ENCODE data around the gene NCF1.
"Not testable (repeated sequence)": the region's sequence is repeated elsewhere in the genome, so short reads cannot be mapped to it uniquely, and the experiment has no call there.

The NCF1 gene

DNA sequence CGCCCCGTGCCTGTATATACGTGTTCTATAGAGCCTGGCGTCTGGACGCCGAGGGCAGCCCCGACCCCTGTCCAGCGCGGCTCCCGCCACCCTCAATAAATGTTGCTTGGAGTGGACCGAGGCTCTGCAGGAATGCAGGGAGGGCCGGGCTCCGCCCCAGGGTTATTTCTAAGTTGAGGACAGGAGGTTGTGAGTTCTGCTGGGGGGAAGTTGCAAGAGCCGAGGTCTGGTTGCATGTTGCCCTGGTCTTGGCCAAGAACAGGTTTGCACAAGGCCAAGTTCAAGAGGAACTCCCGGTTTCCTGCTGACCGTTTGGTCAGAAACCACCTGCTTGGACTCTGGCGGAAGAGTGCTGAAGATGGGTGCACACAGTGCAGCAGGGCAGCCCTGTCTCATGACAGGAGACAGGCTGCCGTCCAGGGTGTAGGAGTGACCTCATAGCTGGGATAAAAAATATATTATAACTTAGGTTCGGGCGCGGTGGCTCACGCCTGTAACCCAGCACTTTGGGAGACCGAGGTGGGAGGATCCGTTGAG lies 15.5 kb downstream of the NCF1 start:
- DNase-seq = not testable (repeated sequence)

DNA sequence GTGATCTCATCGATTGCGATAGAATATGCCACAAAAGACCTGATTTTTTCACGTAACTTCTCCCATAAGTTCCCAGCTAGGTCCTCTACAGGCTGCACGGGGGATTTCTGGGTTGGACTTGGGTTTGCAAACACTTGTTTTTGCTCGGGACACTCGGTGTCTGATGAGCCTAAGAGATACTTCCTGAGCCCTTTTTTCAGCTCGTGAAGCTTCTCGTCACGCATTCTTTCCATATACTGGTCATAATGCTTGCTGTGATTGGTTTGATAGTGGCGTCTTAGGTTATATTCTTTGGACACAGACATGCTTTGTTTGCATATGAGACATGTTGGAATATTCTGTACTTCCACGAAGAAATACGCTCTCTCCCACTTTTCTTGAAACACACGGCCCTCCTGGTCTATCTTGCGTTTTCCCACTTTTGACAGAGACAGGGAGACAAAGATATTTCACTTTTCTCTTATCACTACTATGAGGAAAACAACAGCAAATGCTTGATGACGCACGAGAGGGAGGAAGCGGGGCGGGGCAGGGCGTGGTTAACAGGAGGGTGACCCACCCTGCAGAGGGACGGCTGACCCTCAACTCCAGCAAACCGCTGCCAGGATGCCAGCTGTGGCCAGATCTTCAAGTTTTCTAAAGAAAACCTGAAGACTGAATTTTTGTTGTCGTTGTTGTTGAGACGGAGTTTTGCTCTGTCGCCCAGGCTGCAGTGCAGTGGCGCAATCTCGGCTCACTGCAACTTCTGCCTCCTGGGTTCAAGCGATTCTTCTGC lies 24.2 kb downstream of the NCF1 start:
- not testable (repeated sequence) for DNase-seq

DNA sequence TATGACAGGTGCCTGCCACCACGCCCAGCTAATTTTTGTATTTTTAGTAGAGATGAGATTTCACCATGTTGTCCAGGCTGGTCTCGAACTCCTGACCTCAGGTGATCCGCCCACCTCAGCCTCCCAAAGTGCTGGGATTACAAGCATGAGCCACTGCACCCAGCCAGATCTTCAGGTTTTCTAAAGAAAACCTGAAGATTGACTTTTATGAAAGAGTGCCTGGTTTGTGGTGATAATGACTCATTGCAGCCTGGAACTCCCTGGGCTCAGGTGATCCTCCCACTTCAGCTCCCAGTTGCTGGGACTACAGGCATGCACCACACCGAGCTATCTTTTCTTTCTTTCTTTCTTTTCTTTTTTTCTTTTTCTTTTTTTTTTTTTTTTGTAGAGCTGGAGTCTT lies 24.8 kb downstream of the NCF1 start:
- not testable (repeated sequence) for DNase-seq

DNA sequence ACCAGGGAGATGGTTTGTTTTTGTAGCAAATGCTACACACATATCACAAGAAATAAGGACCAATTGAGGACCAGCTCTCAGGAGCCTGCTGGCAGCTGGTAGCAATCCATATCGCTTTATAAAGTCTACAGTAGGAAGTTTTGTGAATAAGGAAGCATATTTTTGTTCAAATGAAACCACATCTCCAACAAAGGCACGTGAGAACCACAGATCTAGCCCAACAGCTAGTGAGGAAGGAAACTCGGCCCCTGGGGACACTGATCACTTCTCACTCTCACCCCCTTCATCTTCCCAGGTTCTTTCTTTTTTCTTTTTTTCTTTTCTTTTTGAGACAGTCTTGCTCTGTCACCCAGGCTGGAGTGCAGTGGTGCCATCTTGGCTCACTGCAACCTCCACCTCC lies 42.1 kb downstream of the NCF1 start:
- DNase-seq = not testable (repeated sequence)

DNA sequence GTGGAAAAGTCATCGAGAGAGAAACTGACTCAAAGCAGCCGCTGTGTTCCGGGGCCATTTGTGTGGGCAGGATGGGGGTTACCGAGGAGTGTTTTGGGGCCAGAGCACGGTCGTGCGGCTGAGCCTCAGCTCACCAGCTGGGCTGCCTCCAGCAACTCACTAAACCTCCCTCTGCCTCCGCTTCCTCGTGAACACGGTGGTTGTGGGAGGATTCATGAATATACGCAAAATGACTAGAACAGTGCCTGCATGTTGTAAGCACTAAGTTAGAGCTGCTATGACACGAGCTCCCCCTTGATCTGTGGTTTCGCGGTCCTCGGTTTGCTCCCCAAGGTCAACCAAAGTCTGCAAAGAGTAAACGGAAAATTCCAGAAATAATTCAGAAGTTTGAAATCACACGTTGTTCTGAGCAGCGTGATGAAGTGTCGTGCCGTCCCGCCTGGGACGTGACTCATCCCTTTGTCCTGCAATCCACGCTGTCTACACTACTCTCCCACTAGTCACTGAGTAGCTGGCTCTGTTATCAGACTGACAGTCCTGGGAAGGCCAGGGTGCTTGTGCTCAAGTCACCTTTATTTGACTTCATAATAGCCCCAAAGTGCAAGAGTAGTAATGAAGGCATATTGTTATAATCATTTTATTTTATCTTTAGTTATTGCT lies 46.5 kb downstream of the NCF1 start:
- not testable (repeated sequence) for DNase-seq

DNA sequence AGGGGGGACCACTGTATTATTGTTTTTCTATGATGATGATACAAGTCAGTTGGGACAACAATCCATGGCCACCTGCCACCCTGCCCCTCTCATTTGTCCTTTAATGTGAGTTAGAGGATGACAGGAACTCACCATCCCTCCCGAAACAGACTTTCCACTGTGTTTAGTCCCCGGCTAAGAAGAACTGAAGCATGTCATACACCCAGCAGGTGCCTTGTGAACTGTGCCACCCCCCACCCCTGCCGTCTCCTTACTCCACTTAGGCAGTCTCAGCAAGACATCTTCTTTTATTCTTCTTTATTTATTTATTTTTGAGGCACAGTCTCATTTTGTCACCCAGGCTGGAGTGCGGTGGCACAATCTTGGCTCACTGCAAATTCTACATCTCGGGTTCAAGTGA lies 47.4 kb downstream of the NCF1 start:
- DNase-seq = not testable (repeated sequence)

DNA sequence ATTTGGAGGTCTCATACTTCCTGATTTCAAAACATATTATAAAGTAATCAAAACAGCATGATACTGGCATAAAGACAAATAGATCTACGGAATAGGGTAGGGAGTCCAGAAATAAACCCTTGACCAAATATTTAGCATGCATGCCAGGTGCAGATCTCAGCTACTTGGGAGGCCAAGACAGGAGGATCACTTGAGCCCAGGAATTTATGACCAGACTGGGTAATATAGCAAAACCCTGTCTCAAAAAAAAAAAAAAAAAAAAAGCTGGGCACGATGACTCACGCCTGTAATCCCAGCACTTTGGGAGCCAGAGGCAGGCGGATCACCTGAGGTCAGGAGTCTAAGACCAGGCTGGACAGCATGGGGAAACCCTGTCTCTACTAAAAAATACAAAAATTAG lies 56.1 kb downstream of the NCF1 start:
- DNase-seq = not testable (repeated sequence)

DNA sequence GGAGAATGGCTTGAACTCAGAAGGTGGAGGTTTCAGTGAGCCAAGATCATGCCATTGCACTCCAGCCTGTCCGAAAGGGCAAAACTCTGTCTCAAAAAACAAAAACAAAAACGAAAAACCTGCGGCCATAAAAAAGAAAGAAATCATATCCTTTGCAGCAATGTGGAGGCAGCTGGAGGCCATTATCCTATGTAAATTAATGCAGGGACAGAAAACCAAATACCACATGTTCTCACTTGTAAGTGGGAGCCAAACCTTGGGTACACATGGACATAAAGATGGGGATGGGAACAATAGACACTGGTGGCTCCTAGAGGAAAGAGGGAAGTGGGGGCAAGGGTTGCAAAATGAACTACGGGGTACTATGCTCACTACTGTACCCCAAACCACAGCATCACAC lies 56.6 kb downstream of the NCF1 start:
- DNase-seq = not testable (repeated sequence)
